Measurements from ENCODE around the gene MX2.

MX2 gene

DNA sequence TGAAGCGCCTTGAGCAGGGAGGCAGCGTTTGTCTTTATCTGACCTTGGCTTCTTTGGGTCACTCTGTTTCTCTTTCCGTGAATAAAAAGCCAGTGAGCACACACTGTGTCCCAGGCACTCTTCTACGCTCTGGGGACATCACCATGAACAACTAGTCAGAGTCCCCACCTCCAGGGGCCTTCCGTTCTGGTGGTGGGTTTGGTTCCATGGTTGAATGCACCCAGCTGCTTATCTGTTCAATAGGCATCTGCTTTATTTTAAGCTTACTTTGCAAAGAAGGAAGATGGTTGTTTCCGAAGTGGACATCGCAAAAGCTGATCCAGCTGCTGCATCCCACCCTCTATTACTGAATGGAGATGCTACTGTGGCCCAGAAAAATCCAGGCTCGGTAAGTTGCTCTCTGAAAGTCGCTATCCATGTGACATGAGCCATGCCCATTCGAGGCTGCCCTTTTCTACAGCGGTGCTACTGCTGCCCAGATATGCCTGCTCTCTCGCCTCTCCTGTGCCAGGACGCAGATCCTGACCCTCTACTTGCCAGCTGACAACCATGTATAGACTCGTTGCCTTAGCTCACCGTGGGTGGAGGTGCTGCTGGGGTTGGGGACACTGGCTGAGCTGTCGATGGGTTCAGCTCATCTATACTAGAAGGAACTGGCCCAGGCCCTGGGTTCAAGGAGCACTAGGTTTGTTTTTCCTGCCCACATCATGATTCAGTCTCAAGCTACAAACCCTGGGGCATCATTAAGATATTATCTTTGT is 70.1 kb downstream of the MX2 start:
- H3K4me1 ChIP-seq (ENCODE audit: control insufficient read depth, insufficient read depth, low read length, poor library complexity, severe bottlenecking), result peaks cover 7% of the 10 kb centered on the region
- H3K4me3 ChIP-seq (ENCODE audit: insufficient read depth, low read depth, low read length, poor library complexity, severe bottlenecking), result no peak overlapping the region
- H3K36me3 ChIP-seq (ENCODE audit: control insufficient read depth, insufficient read depth, low read length), result peaks cover 63% of the 10 kb centered on the region
- H3K27ac ChIP-seq (ENCODE audit: insufficient read depth, low read length, poor library complexity, severe bottlenecking), result no peak overlapping the region
- no peak for DNase-seq
- no peaks in the 10 kb centered on the region for H3K27me3 ChIP-seq (replicated peaks; ENCODE audit: control insufficient read depth, insufficient read depth, low read length, poor library complexity, severe bottlenecking)
- H3K9me3 ChIP-seq (ENCODE audit: control insufficient read depth, low read length), result no peaks in the 10 kb centered on the region

DNA sequence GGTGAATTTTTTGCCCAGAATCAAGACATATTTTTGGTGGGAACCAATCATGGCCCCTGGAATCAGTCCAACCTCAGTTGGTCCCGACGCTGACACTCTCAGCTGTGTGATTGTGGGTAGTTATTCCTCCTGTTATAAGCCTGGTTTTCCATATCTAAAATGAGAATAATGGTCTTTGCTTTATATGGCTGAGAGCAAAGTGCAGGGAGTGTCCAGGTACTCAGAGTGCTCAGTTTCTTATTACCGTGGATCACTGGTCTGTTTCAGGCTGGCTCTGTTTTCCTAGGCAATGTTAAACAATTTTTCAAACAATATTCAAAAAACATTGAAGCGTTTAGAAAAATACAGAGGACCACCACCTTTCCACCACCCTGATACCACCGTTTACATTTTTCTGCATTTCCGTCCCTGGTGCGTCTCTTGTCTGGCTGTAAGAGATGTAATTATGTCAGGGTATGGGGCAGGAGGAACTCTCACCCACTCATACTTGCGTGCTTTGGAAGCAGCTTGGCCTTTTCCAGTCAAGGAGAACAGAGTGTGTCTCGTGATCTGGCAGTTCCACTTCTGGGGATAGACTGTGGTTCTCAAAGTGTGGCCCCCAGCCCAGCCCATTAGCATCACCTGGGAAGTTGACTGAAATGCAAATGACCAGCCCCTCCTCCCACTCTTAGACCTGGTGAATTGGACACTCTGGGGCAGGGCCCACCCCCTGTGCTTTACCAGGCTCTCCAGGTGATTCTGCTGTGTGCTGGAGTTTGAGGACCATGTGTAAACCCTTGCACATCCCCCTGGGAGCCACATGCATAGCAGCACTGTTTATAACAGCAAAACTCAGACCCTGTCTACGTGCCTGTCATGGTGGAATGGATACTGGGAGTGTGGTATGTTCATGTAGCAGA is 71.0 kb downstream of the MX2 start:
- Histone ChIP-seq H3K4me3 (ENCODE audit: insufficient read depth, low read depth, low read length, poor library complexity, severe bottlenecking) (no peak overlapping the region), H3K9me3 (ENCODE audit: control insufficient read depth, low read length) (no peaks in the 10 kb centered on the region), H3K36me3 (ENCODE audit: control insufficient read depth, insufficient read depth, low read length) (peaks cover 71% of the 10 kb centered on the region), H3K27ac (ENCODE audit: insufficient read depth, low read length, poor library complexity, severe bottlenecking) (no peak overlapping the region), H3K27me3 (replicated peaks; ENCODE audit: control insufficient read depth, insufficient read depth, low read length, poor library complexity, severe bottlenecking) (no peaks in the 10 kb centered on the region), H3K4me1 (ENCODE audit: control insufficient read depth, insufficient read depth, low read length, poor library complexity, severe bottlenecking) (no peaks in the 10 kb centered on the region)
- DNase-seq, result no peak

DNA sequence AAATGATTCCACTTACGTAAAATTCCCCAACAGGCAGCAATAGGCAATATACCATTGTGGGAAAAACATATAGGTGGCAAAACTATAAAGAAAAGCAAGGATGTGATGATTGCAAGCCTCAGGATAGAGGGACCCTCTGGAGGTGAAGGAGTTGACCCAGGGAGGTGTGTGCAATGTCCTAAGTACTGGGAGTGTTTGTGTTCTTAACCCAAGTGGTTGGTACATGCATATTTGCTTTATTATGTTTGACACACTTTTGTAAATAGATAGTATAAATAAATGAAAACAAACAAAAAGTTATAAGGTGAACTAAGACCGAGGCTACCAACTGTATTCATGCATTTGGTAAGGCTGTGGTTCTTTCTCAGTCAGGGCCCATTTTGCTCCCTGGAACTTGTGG is 71.7 kb downstream of the MX2 start:
- Histone ChIP-seq H3K9me3 (ENCODE audit: control insufficient read depth, low read length) (no peaks in the 10 kb centered on the region), H3K4me3 (ENCODE audit: insufficient read depth, low read depth, low read length, poor library complexity, severe bottlenecking) (no peak overlapping the region), H3K36me3 (ENCODE audit: control insufficient read depth, insufficient read depth, low read length) (peaks cover 74% of the 10 kb centered on the region)

DNA sequence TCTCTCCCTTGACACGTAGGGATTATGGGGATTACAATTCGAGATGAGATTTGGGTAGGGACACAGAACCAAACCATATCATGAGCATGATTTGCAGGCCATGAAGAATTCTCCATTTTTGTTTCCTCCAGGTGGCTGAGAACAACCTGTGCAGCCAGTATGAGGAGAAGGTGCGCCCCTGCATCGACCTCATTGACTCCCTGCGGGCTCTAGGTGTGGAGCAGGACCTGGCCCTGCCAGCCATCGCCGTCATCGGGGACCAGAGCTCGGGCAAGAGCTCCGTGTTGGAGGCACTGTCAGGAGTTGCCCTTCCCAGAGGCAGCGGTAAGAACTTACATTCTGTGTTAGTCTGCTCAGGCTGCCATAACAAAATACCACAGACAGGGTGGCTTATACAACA is 73.9 kb downstream of the MX2 start:
- H3K4me3 ChIP-seq (ENCODE audit: insufficient read depth, low read depth, low read length, poor library complexity, severe bottlenecking), result no peak overlapping the region
- peaks cover 92% of the 10 kb centered on the region for H3K36me3 ChIP-seq (ENCODE audit: control insufficient read depth, insufficient read depth, low read length)
- DNase-seq, result no peak
- no peaks in the 10 kb centered on the region for H3K27me3 ChIP-seq (replicated peaks; ENCODE audit: control insufficient read depth, insufficient read depth, low read length, poor library complexity, severe bottlenecking)
- no peaks in the 10 kb centered on the region for H3K4me1 ChIP-seq (ENCODE audit: control insufficient read depth, insufficient read depth, low read length, poor library complexity, severe bottlenecking)
- no peak overlapping the region for H3K27ac ChIP-seq (ENCODE audit: insufficient read depth, low read length, poor library complexity, severe bottlenecking)
- H3K9me3 ChIP-seq (ENCODE audit: control insufficient read depth, low read length), result no peaks in the 10 kb centered on the region

More for the DNA sequence above, 71.7 kb downstream of the MX2 start:
- no peak for DNase-seq
- Histone ChIP-seq H3K4me1 (ENCODE audit: control insufficient read depth, insufficient read depth, low read length, poor library complexity, severe bottlenecking) (no peaks in the 10 kb centered on the region), H3K27me3 (replicated peaks; ENCODE audit: control insufficient read depth, insufficient read depth, low read length, poor library complexity, severe bottlenecking) (no peaks in the 10 kb centered on the region), H3K27ac (ENCODE audit: insufficient read depth, low read length, poor library complexity, severe bottlenecking) (no peak overlapping the region)

DNA sequence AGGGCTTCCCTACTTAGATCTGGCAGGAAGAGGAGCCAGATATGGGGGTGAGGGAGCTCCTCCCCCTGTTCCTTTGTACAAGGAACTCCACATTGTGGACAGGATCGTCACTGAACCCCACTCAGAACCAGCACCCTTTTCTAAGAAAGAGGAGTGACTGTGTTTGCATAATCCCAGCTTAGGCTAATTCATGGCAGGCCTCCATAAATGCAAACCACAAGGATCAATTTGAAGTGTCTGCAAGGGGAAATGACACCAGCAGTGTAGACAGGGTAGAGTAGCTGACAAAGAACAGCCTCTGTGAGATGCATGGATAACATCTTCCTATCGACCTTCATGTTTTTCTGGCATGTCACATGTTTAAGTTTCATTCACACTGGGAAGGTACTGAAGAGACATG is 75.9 kb downstream of the MX2 start:
- H3K36me3 ChIP-seq (ENCODE audit: control insufficient read depth, insufficient read depth, low read length), result peaks cover 98% of the 10 kb centered on the region
- H3K27ac ChIP-seq (ENCODE audit: insufficient read depth, low read length, poor library complexity, severe bottlenecking), result no peak overlapping the region
- no peak overlapping the region for H3K4me3 ChIP-seq (ENCODE audit: insufficient read depth, low read depth, low read length, poor library complexity, severe bottlenecking)
- DNase-seq, result no peak
- no peaks in the 10 kb centered on the region for H3K27me3 ChIP-seq (replicated peaks; ENCODE audit: control insufficient read depth, insufficient read depth, low read length, poor library complexity, severe bottlenecking)
- H3K9me3 ChIP-seq (ENCODE audit: control insufficient read depth, low read length), result no peaks in the 10 kb centered on the region
- H3K4me1 ChIP-seq (ENCODE audit: control insufficient read depth, insufficient read depth, low read length, poor library complexity, severe bottlenecking), result no peaks in the 10 kb centered on the region

DNA sequence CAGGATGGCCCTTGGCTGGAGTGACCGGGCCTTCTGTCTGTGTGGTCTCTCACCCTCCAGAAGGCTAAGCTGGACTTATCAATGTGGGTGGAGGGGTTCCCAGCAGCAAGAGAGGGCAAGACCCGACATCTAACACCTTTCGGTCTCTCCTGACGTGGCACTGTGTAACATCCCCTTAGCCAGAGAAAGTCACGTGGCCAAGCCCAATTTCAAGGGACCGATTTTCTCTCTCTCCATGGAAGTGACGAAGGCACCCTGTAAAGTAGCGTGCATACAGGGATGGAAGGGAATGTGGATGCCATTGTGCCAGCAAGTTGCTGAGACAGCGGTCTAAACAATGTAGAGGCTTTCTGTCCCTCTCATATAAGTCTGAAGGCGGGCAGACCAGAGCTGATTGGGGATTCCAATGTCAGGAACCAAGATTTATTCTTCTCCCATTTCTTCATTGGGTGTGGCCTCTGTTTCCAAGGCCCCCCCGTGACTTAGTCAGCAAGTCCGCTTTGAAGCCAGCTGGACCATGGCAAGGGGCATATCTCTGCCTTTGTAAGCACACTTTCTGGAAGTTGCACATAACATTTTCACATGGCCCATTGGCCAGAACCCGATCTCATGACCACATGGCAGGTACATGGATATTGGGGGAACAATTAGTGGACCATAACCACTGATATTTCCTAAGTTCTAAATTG is 76.7 kb downstream of the MX2 start:
- DNase-seq, result no peak
- peaks cover 98% of the 10 kb centered on the region for H3K36me3 ChIP-seq (ENCODE audit: control insufficient read depth, insufficient read depth, low read length)
- no peaks in the 10 kb centered on the region for H3K27me3 ChIP-seq (replicated peaks; ENCODE audit: control insufficient read depth, insufficient read depth, low read length, poor library complexity, severe bottlenecking)

DNA sequence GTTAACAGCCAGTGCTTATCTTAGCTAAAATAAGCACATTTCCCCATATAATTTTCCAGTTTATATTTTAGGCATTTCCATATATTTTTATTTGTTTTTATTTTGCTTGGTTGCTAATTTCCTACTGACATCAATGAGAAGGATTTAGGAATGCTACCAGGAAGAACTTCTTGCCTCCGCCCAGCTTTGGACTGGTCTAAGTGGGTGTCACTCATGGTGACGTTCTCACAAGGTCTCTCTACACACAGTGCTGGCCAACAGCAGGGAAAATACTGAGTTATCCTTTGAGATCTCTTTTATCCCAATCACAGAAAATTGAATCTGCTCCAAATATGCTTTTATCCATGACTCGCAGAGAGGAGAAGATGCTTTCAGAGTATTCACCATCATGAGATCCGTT is 77.4 kb downstream of the MX2 start:
- H3K9me3 ChIP-seq (ENCODE audit: control insufficient read depth, low read length), result no peaks in the 10 kb centered on the region
- no peak overlapping the region for H3K27ac ChIP-seq (ENCODE audit: insufficient read depth, low read length, poor library complexity, severe bottlenecking)
- H3K27me3 ChIP-seq (replicated peaks; ENCODE audit: control insufficient read depth, insufficient read depth, low read length, poor library complexity, severe bottlenecking), result no peaks in the 10 kb centered on the region
- H3K36me3 ChIP-seq (ENCODE audit: control insufficient read depth, insufficient read depth, low read length), result peaks cover 97% of the 10 kb centered on the region
- no peaks in the 10 kb centered on the region for H3K4me1 ChIP-seq (ENCODE audit: control insufficient read depth, insufficient read depth, low read length, poor library complexity, severe bottlenecking)
- no peak overlapping the region for H3K4me3 ChIP-seq (ENCODE audit: insufficient read depth, low read depth, low read length, poor library complexity, severe bottlenecking)
- DNase-seq, result no peak

More for the DNA sequence above, 76.7 kb downstream of the MX2 start:
- no peaks in the 10 kb centered on the region for H3K4me1 ChIP-seq (ENCODE audit: control insufficient read depth, insufficient read depth, low read length, poor library complexity, severe bottlenecking)
- no peak overlapping the region for H3K4me3 ChIP-seq (ENCODE audit: insufficient read depth, low read depth, low read length, poor library complexity, severe bottlenecking)
- no peak overlapping the region for H3K27ac ChIP-seq (ENCODE audit: insufficient read depth, low read length, poor library complexity, severe bottlenecking)
- no peaks in the 10 kb centered on the region for H3K9me3 ChIP-seq (ENCODE audit: control insufficient read depth, low read length)

DNA sequence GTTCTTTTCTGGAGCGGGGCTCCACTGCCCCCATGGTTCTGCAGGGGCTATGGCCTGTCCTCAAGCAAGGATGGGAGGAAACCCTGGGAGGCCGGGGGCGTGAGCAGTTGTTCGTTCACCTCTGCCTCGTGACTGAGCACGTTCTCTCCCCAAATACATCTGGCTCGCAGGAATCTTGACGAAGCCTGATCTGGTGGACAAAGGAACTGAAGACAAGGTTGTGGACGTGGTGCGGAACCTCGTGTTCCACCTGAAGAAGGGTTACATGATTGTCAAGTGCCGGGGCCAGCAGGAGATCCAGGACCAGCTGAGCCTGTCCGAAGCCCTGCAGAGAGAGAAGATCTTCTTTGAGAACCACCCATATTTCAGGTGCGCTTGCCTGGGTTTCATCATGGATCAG is 79.7 kb downstream of the MX2 start:
- Histone ChIP-seq H3K9me3 (ENCODE audit: control insufficient read depth, low read length) (no peaks in the 10 kb centered on the region), H3K27ac (ENCODE audit: insufficient read depth, low read length, poor library complexity, severe bottlenecking) (no peak overlapping the region), H3K4me3 (ENCODE audit: insufficient read depth, low read depth, low read length, poor library complexity, severe bottlenecking) (no peak overlapping the region), H3K27me3 (replicated peaks; ENCODE audit: control insufficient read depth, insufficient read depth, low read length, poor library complexity, severe bottlenecking) (no peaks in the 10 kb centered on the region), H3K36me3 (ENCODE audit: control insufficient read depth, insufficient read depth, low read length) (peaks cover 96% of the 10 kb centered on the region), H3K4me1 (ENCODE audit: control insufficient read depth, insufficient read depth, low read length, poor library complexity, severe bottlenecking) (no peaks in the 10 kb centered on the region)
- no peak for DNase-seq

DNA sequence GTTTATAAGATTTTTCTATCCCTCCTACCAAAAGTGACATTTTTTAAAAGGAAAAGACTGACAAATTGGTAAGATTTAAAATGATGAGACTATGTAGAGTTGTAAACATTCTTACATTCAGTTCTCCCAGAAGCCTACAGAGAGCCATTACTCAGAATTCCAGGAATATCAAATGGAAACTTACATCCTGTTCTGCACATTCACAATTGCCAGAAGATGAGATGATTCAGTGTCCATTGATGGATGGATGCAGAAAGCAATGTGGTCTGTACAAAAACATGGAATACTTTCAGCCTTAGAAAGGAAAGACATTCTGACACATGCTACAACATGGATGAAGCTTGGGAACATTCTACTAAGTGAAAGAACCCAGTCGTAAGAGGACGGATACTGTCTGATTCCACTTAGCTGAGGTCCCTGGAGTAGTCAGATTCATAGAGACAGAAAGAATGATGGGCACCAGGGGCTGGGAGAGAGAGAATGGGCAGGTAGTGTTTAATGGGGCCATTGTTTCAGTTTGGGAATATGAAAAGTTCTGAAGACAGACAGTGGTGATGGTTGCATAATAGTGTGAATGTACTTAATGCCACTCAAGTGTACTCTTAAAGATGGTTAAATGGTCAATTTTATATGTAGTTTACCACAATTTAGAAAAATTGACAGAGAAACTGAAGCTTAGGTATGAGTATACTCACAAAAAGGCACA is 80.8 kb downstream of the MX2 start:
- Histone ChIP-seq H3K4me3 (ENCODE audit: insufficient read depth, low read depth, low read length, poor library complexity, severe bottlenecking) (no peak overlapping the region), H3K4me1 (ENCODE audit: control insufficient read depth, insufficient read depth, low read length, poor library complexity, severe bottlenecking) (no peaks in the 10 kb centered on the region), H3K27me3 (replicated peaks; ENCODE audit: control insufficient read depth, insufficient read depth, low read length, poor library complexity, severe bottlenecking) (no peaks in the 10 kb centered on the region), H3K9me3 (ENCODE audit: control insufficient read depth, low read length) (no peaks in the 10 kb centered on the region), H3K36me3 (ENCODE audit: control insufficient read depth, insufficient read depth, low read length) (peaks cover 96% of the 10 kb centered on the region), H3K27ac (ENCODE audit: insufficient read depth, low read length, poor library complexity, severe bottlenecking) (no peak overlapping the region)
- DNase-seq, result no peak
